ENCODE results near the gene KIF26B. TPM values are rescaled to one million over a fixed set of nuclear protein-coding genes. Genes with fewer than 3 reads are reported as not detected.

KIF26B gene
- total RNA-seq, 8 experiments from 2014 or later, result 0.25 to 21.5 (median 10.2) TPM

DNA sequence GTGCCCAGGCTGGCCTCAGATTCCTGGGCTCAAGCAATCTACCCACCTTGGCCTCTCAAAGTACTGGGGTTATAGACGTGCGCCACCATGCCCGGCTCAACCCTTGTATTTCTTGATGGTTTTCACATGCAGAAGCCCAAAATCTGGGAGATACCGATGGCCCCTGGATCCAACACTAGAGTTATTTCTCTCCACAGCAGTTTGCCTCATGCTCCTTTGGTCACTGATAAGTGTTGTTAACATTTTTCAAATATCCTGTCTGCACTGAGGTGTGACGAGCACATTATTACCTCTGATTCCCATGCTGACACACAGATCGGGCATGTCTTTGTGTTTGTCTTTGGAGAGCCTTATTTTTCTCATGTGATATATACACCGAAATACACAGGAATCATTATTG is 107.0 kb downstream of the KIF26B start:
- ATAC-seq (replicated peaks in 6 of 8), result no peak

DNA sequence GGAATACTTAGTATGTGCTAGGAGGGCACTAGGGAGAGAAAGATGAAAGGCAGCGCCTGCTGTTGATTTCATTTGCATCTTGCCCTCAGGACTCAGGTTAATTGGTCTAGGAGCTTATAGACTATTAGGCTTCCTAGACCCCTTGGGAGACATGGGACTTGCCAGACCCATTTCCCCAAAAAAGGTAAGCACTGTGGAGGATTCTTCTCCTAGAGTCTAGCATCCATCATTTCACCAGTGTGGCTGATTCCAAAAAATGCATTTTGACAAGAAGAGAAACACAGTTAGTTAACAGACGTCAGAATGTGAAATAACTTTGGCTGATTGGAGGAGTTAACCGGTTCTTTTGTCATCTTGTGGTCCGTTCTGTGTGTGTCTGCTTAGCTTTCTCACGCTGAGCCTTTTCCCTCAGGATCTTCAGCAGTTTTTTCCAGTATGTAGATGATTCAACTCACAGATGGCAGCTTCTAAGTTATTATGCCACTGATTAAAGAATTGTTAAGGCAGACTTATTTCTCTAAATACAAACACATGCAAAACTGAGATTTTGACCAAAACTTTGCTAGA is 108.8 kb downstream of the KIF26B start:
- in situ Hi-C loops (cut with MboI; ENCODE audit: low pct_unique_long_range_greater_than_20kb in 2 of 9, low sequenced_read_pairs in 9 of 9, unreplicated experiment in 9 of 9), result no loop called here
- WGBS, 10 experiments, result 0 to 88% (median 80%) methylated on average over 1 to 5 of the region's 5 CpGs; no CpG with 5 or more reads in 3 of the 10 experiments
- Histone ChIP-seq H3K4me1 (replicated peaks in 1 of 2) (peaks cover 8 to 11% of the 10 kb centered on the region in 2 donors), H3K27ac (no peak overlapping the region), H3K4me3 (no peak overlapping the region)
- ATAC-seq (replicated peaks in 6 of 8), result peak in 1 of 8 experiments; percentile 8

More for the DNA sequence above, 107.0 kb downstream of the KIF26B start:
- no peak overlapping the region for H3K4me3 ChIP-seq
- H3K27ac ChIP-seq, result no peak overlapping the region
- in situ Hi-C loops (cut with MboI; ENCODE audit: low pct_unique_long_range_greater_than_20kb in 2 of 9, low sequenced_read_pairs in 9 of 9, unreplicated experiment in 9 of 9), result no loop called here
- H3K4me1 ChIP-seq (replicated peaks in 1 of 2), result peaks cover 8 to 16% of the 10 kb centered on the region in 2 donors
- WGBS, 10 experiments, result 17 to 100% (median 90%) methylated on average over 1 to 7 of the region's 7 CpGs; no CpG with 5 or more reads in 2 of the 10 experiments

GRCh38 chr1:245264226-245264625 is 109.4 kb downstream of the KIF26B start:
- H3K4me1 ChIP-seq (replicated peaks in 1 of 2), result peaks cover 8 to 11% of the 10 kb centered on the region in 2 donors
- in situ Hi-C loops (cut with MboI; ENCODE audit: low pct_unique_long_range_greater_than_20kb in 2 of 9, low sequenced_read_pairs in 9 of 9, unreplicated experiment in 9 of 9), result no loop called here
- no peak overlapping the region for H3K27ac ChIP-seq
- 10 to 96% (median 88%) methylated on average over 2 to 4 of the region's 4 CpGs for WGBS, 10 experiments
- ATAC-seq (replicated peaks in 6 of 8), result no peak
- no peak overlapping the region for H3K4me3 ChIP-seq

DNA sequence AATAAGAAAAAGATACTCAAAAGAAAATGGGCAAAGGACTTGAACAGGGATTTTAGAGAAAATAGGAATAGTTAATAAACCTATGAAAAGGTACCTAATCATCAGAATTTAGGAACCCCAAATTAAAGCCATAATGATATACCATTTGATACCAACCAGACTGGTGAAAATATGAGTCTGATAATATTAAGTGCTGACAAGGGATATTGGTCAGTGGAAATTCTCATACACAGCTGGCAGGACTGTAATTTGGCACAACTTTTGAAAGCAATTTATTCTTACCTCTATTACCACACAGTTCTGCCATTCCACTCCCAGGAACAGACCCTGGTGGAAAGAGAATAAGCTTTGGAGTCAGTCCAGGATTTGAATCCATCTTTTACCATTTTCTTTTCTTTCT is 111.3 kb downstream of the KIF26B start:
- in situ Hi-C loops (cut with MboI; ENCODE audit: low pct_unique_long_range_greater_than_20kb in 2 of 9, low sequenced_read_pairs in 9 of 9, unreplicated experiment in 9 of 9), result no loop called here
- H3K4me1 ChIP-seq (replicated peaks in 1 of 2), result peaks cover 8 to 11% of the 10 kb centered on the region in 2 donors
- no peak for ATAC-seq (replicated peaks in 6 of 8)
- H3K27ac ChIP-seq, result no peak overlapping the region
- no peak overlapping the region for H3K4me3 ChIP-seq

DNA sequence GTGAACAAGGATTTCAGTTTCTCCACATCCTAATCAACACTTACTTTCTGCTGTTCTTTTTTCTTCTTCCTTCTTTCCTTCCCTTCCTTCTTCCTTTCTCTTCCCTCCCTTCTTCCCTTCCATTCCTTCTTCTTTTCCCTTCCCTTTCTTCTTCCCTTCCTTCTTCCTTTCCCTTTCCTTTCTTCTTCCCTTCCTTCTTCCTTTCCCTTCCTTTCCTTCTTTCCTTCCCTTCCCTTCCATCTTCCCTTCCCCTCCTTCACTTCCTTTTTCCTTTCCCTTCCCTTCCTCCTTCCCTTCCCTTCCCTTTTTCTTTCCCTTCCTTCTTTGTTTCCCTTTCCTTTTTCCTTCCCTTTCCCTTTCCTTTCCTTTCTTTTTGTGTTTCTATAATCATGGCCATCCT is 115.3 kb downstream of the KIF26B start:
- no peak overlapping the region for H3K27ac ChIP-seq
- no peak overlapping the region for H3K4me3 ChIP-seq
- ATAC-seq (replicated peaks in 6 of 8), result no peak
- in situ Hi-C loops (cut with MboI; ENCODE audit: low pct_unique_long_range_greater_than_20kb in 2 of 9, low sequenced_read_pairs in 9 of 9, unreplicated experiment in 9 of 9), result no loop called here
- no peaks in the 10 kb centered on the region for H3K4me1 ChIP-seq (replicated peaks in 1 of 2)

DNA sequence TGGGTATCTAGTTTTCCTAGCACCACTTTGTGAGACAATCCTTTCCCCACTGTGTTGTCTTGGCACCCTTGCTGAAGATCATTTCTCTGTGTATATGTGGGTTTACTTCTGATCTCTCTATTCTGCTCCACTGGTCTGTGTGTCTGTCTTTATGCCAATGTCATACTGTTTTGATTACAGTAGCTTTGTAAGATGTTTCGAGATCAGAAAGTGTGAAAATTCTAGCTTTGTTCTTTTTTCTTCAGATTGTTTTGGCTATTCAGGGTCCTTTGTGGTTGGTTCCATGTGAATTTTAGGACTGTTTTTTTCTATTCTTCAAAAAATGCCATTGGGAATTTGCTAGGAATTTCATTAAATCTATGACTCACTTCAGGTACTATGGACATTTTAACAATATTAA is 116.2 kb downstream of the KIF26B start:
- in situ Hi-C loops (cut with MboI; ENCODE audit: low pct_unique_long_range_greater_than_20kb in 2 of 9, low sequenced_read_pairs in 9 of 9, unreplicated experiment in 9 of 9), result no loop called here
- no peaks in the 10 kb centered on the region for H3K4me1 ChIP-seq (replicated peaks in 1 of 2)
- no peak overlapping the region for H3K27ac ChIP-seq
- H3K4me3 ChIP-seq, result no peak overlapping the region
- 20 to 100% (median 96%) methylated on average over 1 of the region's 1 CpG; no CpG with 5 or more reads in 2 of the 10 experiments for WGBS, 10 experiments
- no peak for ATAC-seq (replicated peaks in 6 of 8)

- in situ Hi-C loops (cut with MboI; ENCODE audit: low pct_unique_long_range_greater_than_20kb in 2 of 9, low sequenced_read_pairs in 9 of 9, unreplicated experiment in 9 of 9), result no loop called here
- 4 to 96% (median 87%) methylated on average over 2 to 4 of the region's 4 CpGs for WGBS, 10 experiments
- peaks cover 0 to 5% of the 10 kb centered on the region in 2 donors for H3K4me1 ChIP-seq (replicated peaks in 1 of 2)
- H3K27ac ChIP-seq, result no peak overlapping the region
- no peak overlapping the region for H3K4me3 ChIP-seq
- ATAC-seq (replicated peaks in 6 of 8), result no peak
Observed at GRCh38 chr1:245272676-245273075, 117.9 kb downstream of the KIF26B start.

GRCh38 chr1:245276445-245276844 is 121.7 kb downstream of the KIF26B start:
- no peak overlapping the region for H3K4me3 ChIP-seq
- peak in 2 of 8 experiments; percentile 25 to 35 for ATAC-seq (replicated peaks in 6 of 8)
- peaks cover 4 to 18% of the 10 kb centered on the region in 2 donors for H3K4me1 ChIP-seq (replicated peaks in 1 of 2)
- H3K27ac ChIP-seq, result no peak overlapping the region
- 54 to 100% (median 84%) methylated on average over 1 to 5 of the region's 5 CpGs; no CpG with 5 or more reads in 3 of the 10 experiments for WGBS, 10 experiments
- in situ Hi-C loops (cut with MboI; ENCODE audit: low pct_unique_long_range_greater_than_20kb in 2 of 9, low sequenced_read_pairs in 9 of 9, unreplicated experiment in 9 of 9), result no loop called here

DNA sequence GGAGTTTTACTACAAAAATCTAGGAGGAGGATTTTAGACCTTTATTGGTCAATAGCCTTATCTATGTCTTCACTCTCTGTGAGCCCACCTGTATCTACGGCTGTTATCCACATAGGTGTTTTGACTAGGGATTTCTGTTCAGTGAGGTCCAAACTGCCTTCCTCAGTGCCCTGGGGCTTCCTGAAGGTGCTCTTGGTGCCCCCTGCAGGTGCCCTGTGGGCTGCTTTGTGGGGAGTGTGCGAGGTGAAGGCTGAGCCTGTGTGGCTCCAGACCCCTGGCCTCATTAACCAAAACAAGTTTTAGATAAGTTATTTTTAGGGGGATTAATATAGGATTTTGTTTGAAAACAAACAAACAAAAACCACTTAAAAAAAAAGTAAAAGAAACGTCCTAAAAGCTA is 122.5 kb downstream of the KIF26B start:
- Histone ChIP-seq H3K4me1 (replicated peaks in 1 of 2) (peaks cover 4 to 18% of the 10 kb centered on the region in 2 donors), H3K4me3 (no peak overlapping the region), H3K27ac (no peak overlapping the region)
- 20 to 100% (median 95%) methylated on average over 1 to 3 of the region's 3 CpGs; no CpG with 5 or more reads in 2 of the 10 experiments for WGBS, 10 experiments
- in situ Hi-C loops (cut with MboI; ENCODE audit: low pct_unique_long_range_greater_than_20kb in 2 of 9, low sequenced_read_pairs in 9 of 9, unreplicated experiment in 9 of 9), result no loop called here
- ATAC-seq (replicated peaks in 6 of 8), result no peak

- no peak for ATAC-seq (replicated peaks in 6 of 8)
- H3K4me3 ChIP-seq, result no peak overlapping the region
- peaks cover 4 to 18% of the 10 kb centered on the region in 2 donors for H3K4me1 ChIP-seq (replicated peaks in 1 of 2)
- in situ Hi-C loops (cut with MboI; ENCODE audit: low pct_unique_long_range_greater_than_20kb in 2 of 9, low sequenced_read_pairs in 9 of 9, unreplicated experiment in 9 of 9), result no loop called here
- WGBS, 10 experiments, result 65 to 95% (median 81%) methylated on average over 2 to 4 of the region's 4 CpGs; no CpG with 5 or more reads in 3 of the 10 experiments
- H3K27ac ChIP-seq, result no peak overlapping the region
Observed at GRCh38 chr1:245278846-245279245, 124.1 kb downstream of the KIF26B start.

DNA sequence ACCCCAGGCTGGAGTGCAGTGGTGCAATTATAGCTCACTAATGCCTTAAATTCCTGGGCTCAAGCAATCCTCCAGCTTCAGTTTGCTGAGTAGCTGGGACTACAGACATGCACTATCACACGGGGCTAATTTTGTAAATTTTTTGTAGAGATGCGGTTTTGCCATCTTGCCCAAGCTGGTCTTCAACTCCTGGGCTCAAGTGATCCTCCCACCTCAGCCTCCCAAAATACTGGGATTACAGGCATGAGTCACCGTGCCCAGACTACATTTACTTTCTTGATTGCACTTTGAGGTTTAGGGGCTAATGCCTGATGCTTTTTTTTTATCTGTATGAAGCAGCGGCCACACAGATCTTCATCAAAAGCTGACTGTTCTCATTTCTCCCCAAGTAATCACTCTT is 124.6 kb downstream of the KIF26B start:
- H3K27ac ChIP-seq, result no peak overlapping the region
- 48 to 94% (median 79%) methylated on average over 1 to 4 of the region's 4 CpGs for WGBS, 10 experiments
- H3K4me1 ChIP-seq (replicated peaks in 1 of 2), result peaks cover 4 to 18% of the 10 kb centered on the region in 2 donors
- in situ Hi-C loops (cut with MboI; ENCODE audit: low pct_unique_long_range_greater_than_20kb in 2 of 9, low sequenced_read_pairs in 9 of 9, unreplicated experiment in 9 of 9), result no loop called here
- no peak overlapping the region for H3K4me3 ChIP-seq
- no peak for ATAC-seq (replicated peaks in 6 of 8)

DNA sequence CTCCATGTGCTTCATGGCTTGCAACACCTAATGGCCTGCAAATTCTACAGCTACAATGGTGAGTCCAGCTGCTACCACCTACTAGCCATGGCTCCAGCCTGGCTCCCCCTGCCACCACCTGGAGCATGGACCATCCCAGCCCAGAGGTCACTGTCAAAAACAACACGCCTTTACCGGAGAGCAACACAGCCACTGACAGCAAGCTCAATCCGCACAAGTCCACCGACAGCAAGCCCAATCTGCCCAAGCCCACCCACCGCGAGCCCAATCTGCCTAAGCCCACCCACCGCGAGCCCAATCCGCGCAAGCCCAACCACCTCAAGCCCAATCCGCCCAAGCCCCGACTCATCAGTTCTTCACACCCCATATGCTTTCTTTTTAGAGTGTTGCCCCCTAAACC is 128.2 kb downstream of the KIF26B start:
- peaks cover 4 to 14% of the 10 kb centered on the region in 2 donors for H3K4me1 ChIP-seq (replicated peaks in 1 of 2)
- in situ Hi-C loops (cut with MboI; ENCODE audit: low pct_unique_long_range_greater_than_20kb in 2 of 9, low sequenced_read_pairs in 9 of 9, unreplicated experiment in 9 of 9), result no loop called here
- WGBS, 10 experiments, result 82 to 100% (median 98%) methylated on average over 2 to 10 of the region's 12 CpGs; no CpG with 5 or more reads in 7 of the 10 experiments
- H3K4me3 ChIP-seq, result no peak overlapping the region
- no peak overlapping the region for H3K27ac ChIP-seq
- no peak for ATAC-seq (replicated peaks in 6 of 8)

DNA sequence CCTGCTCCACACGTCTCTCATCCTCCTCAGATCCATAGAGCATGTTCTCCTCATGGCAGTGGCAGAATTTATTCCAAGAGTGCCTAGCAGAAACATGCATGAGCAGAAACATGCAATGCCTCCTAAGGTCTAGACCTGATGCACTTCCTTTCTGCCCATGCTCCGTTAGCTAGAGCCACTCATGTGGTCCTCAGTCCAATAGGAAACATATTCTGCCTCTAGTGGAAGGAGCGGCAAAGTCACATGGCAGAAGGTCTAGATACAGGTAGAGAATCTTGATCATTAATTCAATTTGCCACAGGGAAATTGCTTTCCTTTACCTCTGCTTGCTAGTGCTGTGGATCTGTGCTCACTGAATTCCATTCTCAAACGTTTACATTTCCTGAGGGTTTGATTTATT is 130.4 kb downstream of the KIF26B start:
- Histone ChIP-seq H3K27ac (no peak overlapping the region), H3K4me1 (replicated peaks in 1 of 2) (no peaks in the 10 kb centered on the region), H3K4me3 (no peak overlapping the region)
- in situ Hi-C loops (cut with MboI; ENCODE audit: low pct_unique_long_range_greater_than_20kb in 2 of 9, low sequenced_read_pairs in 9 of 9, unreplicated experiment in 9 of 9), result no loop called here
- no peak for ATAC-seq (replicated peaks in 6 of 8)
- WGBS, 10 experiments, result 0 to 93% (median 88%) methylated on average over 1 to 4 of the region's 4 CpGs; no CpG with 5 or more reads in 2 of the 10 experiments

- 0 to 100% (median 67%) methylated on average over 1 of the region's 1 CpG; no CpG with 5 or more reads in 3 of the 10 experiments for WGBS, 10 experiments
- ATAC-seq (replicated peaks in 6 of 8), result no peak
- in situ Hi-C loops (cut with MboI; ENCODE audit: low pct_unique_long_range_greater_than_20kb in 2 of 9, low sequenced_read_pairs in 9 of 9, unreplicated experiment in 9 of 9), result no loop called here
- Histone ChIP-seq H3K27ac (no peak overlapping the region), H3K4me1 (replicated peaks in 1 of 2) (peaks cover 14 to 22% of the 10 kb centered on the region in 2 donors), H3K4me3 (no peak overlapping the region)
Observed at GRCh38 chr1:245288796-245289195, 134.0 kb downstream of the KIF26B start.

All from motor neuron (in vitro differentiated cells).